HG02623 (cell line): ENCODE data around the gene STOML2.

ENCODE experiments used
- ATAC-seq: cut with Tn5 transposase; IDR thresholded peaks from one replicate; pipeline ENCODE4 v1.9.1; 2021; ENCODE audit warnings: moderate library complexity; ENCODE audit not compliant: unreplicated experiment

STOML2 gene

DNA sequence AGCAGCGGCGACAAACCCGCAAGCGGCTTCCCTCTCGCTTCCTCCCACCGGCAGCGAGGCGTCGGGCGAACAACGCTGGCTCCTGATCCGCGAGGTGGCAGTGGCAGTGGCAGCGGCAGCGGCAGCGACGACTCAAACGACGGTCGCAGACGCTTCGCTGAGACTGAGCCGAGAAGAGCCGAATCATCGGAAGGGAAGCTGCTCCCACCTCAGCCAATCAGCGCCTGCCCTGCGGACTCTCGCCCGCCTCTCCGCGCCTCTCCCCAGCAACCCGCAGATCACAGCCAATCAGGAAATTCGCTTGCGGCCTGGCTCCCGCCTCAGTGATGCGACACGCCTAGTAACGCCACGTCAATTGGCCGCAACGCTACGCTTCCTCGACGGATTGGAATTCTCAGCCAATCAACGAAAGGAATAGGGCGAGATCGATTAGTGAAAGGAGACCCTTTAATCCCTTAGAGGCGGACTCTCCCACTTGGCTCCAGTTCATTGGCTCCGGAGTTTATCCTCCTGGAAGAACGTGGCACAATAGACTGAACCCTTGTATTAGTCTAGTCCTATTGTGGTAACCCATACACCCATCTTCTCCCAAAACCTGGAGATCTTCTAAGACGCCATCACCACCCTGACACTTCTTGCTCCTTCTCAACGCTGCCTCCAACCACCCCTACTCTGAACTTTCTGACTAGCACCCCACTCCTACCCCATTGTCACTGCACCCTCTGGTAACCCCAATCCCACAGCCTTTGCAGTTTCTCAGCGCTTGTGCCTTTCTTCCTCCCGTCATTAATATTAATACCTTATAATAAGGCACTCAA is 30.3 kb downstream of the STOML2 start, which contains the start of gene VCP:
VCP (minus strand) TSS at position 165 of the 818 bp plus-strand sequence. CDS start 272 bp downstream, outside the sequence.
- ATAC-seq: peak; percentile 85

DNA sequence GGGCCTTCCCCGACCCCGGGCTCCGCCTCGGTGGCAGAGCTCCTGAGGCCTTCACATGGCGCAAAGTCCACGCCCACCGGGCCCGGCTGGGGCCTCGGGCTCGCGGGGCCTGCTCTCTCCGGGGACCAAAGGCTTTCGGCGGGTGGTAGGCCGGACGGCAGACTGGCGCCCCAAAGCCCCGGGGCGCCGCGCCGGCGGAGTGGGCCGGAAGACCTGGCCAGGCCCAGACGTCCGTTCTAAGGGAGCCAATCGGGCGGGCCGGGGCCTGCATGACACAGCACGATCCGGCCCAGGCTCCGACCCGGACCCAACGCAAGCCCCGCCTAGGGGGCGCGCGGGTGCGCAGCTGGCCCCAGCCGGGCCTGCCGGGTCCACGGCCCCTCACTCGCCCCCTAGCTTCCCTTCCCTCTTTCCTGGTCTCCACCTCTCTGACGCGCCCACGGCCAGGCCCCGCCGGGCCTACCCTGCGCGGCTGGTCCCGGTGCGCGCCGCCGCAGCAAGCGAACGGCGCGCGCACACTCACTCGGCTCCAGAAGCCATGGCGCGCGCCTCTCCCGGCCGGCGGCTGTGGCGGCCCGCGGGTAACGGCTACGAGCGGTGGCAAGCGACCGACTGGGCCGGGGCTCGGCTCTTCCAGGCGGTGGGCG is 31.0 kb downstream of the STOML2 start:
- ATAC-seq: peak; percentile 51

DNA sequence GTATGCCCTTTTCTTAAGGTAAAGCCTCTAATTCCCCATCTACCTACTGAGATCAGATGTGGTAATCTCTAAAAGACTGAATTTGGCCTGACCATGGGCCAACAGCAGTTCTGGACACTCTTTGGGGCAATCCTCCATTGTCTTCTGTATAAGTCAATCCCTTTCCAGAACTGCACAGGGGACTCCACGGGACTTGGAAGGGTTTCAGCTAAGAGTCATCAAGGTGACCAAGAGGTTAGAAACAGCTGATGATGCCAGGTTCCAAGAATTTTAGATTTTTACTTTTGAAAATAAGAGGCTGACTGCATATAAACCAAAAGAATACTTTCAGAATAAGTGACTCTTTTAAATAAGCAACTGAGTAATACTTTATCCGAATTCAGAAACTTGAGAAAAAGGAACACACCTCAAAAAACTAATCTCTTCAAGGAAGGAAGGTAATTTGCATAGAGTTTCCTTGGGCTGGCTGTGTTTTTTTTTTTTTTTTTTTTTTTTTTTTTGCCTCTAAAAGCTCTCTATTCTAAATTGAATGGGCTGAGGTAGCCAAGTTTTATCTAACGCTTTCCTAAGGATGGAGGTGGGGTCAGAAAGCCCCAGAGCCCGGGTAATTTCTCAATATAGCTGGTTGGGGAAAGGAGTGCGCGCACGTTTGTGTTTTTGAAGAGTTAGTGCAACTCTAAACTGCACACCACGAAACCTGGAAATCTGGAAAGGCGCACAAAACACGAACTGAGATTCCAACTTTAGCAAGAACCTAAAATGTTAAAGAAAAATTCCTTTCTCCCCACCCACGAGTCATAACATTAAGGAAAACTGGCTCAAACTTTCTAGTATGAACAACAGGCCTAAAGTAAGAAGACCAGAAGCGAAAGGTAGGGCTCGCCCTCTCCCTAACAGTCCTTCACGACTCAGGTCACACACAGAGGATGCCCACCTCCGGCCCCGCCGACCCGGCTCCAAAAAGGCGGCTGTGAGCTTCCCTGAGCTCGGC is 31.8 kb downstream of the STOML2 start:
- no peak for ATAC-seq

DNA sequence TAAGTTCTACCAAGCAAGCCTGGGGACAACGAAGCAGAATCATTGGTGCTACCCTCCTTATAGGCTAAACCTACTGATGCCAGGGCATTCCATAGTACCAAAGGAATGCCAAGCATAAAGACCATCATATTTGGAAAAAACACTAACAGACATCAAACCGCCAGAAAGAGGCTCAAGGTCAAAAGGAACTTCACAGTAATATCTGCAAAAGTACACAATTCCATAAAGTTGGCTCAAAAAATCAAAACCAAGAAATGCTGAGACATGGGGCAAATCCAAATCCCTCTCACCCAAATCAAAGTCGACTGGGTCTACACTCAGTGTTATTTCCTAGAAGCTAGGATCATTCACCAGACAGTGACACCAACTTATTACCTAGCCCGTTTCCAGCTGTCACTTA is 33.9 kb downstream of the STOML2 start:
- ATAC-seq: no peak

DNA sequence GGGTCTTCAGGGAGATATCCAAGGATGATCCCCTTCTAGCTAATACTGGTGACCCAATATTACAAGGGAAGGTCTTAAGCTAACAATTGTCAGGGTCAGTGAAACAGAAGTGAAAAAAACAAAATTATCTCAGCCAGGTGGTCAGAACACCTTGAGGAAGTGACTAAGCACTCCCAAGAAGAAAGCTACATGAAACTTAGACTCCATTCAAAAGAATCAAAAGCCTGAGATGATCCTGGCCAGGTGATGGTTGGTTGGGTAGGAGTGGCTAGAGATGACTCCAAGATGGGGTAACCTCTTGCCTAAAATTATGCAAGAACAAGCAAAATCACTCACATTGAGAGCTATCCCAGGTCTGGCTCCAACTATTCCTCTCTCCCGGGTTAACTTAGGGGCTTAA is 35.9 kb downstream of the STOML2 start:
- ATAC-seq: no peak

DNA sequence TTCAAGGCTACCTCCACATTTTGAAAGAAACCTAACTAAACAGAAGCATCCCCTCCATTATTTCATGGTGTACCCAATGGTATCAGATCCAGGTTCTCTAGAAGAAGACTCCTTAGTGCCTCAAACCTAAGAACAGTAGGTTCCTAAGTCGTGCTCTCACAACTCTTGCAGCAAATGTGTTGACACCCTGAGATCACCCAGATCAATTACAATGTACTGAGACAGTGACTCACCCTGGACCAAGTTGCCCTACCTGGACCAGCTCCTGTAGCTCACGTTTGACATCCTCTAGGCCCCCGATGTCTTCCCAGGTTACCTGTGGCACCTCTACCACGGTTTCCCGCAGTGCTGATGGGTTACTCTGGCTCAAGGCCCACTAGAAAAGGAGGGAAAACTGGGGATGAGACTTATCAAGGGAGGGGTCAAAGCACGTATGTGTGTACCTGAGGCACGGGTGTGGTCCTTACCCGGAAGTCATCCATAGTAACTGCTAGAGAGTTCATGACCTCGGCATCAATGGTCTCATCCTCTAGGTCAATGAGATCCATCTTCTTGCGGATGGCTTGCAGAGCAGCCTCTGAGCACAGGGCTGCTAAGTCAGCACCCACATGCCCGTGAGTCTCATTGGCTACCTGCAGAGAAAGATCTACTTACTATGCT is 42.3 kb downstream of the STOML2 start:
- ATAC-seq: no peak

DNA sequence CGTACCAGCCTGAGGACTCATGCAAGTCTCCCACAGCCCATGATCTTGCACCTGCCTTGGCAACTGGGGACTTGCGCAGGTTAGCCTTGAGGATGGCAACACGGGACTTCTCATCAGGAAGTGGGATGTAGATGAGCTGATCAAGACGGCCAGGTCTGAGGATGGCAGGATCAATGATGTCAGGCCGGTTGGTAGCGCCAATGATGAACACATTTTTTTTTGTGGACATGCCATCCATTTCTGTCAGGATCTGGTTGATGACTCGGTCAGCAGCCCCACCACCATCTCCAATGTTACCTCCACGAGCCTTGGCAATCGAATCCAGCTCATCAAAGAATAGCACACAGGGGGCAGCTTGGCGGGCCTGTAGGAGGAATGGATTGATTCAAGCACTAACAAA is 43.5 kb downstream of the STOML2 start:
- no peak for ATAC-seq

DNA sequence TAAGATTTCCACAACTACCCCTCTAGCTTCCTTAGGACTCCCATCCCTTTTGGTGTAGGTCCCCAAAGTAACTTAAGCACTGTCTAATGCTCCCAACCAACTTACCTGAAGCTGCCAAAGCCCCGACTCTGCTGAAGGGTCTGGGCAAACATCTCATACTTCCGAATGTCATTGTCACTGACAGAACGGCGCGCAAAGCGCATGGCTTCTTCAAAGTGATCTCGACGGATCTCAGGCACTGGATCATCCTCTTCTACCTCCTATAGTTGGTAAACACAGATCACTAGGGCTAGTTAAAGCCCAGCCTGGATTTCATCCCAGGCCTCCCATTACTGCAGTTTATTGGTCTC is 45.7 kb downstream of the STOML2 start:
- no peak for ATAC-seq

DNA sequence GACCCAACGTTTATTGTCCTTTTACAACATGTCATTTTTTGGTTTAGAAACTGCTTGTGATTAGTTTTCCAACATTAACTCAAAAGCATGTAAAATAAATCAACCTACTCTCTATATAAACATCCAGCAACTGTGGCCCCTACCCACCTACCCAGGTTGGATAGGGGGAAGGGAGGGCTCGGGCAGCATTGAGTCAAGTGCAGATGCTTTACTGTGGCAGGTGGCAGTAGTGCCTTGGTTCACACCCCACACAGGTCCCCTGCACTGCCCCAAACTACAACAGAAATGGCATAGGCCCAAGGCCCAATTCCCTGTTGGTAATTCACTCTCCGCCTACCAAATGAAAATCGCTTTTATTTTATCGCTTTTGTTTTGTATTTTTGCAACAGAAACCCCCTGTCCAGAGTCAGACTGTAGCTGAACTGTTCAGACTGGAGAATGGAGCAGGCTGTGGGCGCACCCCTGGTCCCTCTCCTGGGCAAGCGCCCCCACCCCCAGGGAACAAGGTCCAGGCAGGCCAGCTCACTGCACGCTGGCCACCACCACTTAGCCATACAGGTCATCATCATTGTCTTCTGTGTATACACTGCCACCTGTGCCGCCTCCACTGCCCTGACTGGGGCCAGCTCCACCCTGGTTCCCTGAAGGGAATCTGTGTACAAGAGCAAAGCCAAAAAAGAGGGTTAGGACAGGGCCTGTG is 46.2 kb downstream of the STOML2 start:
- ATAC-seq: no peak

DNA sequence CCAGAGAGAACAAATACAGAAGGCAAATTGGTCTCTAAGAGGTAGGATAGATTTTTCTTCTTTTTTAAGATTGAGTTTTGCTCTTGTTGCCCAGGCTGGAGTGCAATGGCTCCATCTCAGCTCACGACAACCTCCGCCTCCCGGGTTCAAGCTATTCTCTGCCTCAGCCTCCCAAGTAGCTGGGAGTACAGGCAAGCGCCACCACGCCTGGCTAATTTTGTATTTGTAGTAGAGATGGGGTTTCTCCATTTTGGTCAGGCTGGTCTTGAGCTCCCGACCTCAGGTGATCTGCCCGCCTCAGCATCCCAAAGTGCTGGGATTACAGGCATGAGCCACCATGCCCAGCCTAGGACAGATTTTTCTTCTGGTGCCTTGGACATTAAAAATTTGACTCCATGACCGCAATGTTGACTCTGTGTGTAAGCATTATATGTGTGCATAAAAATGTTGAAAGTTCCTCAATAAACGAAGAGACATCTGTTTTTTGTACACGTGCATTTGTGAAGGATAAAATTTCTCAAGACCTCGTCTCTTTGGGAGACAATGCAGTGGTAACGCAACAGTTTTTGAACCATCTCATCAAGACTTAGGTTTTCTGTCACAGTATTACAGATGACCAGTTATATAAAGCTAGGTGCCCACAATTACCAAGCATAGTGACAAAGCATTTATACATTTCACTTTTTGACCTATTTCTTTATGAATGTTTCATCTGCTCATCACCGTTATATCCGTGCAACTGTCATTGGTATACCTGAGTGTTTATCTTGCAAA is 47.9 kb downstream of the STOML2 start:
- ATAC-seq: no peak

DNA sequence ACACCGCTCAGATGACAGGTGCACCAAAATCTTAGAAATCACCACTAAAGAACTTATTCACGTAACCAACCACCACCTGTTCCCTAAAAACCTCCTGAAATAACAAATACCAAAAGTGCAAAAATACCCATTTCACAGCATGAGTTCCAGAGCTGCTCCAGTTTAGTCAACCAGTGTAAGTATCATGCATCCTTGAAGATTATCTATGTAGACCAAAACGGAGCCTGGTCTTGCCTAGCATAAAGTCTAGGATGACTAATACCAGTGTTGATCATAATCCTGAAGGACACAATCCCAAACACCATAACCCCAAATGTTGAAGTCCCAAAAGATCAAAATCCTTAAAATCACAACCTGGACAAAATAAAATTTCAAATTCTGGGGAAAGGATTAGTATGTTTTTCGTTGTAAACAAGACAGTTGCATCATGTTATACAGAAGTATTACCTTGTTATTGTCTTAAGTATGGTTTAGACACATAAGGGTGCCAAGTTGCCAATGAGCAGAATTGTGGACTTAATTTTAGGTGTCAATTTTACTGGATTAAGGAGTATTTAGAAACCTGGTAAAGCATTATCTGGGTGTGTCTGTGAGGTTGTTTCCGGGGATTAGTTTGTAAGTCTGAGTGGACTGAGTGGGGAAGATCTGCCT is 48.6 kb downstream of the STOML2 start:
- ATAC-seq: no peak

DNA sequence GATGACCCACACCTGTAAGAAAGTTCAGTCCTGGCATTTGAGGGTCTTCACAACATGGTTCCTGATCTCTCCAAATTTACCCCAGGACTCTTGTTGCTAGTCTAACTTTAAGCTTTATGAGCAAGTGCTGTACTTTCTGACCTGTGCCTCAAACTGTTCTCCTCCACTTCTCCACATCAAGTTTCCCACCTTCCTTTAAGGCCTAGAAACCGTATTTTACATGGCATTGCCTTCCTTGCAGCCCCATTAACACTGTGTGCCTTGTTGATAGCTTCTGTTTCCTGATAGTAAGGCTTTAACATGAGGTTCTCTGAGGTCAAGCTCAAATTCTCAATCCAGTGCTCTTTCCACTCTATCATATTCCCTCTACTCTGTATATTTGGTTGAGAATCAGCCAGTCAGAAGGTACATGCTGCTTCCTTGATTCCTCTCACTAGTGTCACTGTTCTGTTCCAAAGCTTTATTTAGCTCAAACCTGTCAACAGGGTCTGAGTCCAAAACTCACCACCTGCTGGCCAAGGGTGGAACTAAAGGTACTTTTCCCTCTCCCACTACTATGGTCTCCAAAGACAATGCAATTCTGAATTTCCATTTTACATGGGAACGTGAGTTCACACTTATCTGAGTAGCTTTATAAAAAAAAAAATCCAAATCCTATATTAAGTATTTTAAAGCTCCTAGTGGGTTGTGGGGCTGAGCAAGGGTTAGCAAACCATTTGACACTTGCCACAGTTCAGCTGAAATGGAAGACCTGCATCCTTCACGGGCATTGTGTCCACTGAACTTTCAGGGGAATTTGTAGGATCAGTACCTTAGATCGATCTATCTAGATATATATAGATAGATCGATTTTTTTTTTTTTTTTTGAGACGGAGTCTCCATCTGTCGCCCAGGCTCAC is 51.6 kb downstream of the STOML2 start:
- no peak for ATAC-seq
